ENCODE measurements around the gene HDAC9. TPM values are rescaled to one million over a fixed set of nuclear protein-coding genes. Genes with fewer than 3 reads are reported as not detected.
A peak's percentile ranks its signal among the peaks of the same experiment; 100 is the strongest.

The HDAC9 gene
- total RNA-seq, 4 donors from 2014 or later: 54.8 to 96.2 (median 87.2) TPM

- no peak for DNase-seq
Measured at GRCh38 chr7:18623389-18623788, 127.8 kb downstream of the HDAC9 start.

GRCh38 chr7:18624459-18624858, 128.9 kb downstream of the HDAC9 start:
- TF ChIP-seq POLR2A (IDR thresholded peaks at IDR 0.05): no peak
- no peak for TF ChIP-seq CTCF (IDR thresholded peaks at IDR 0.05)
- H3K27ac ChIP-seq: no peak overlapping the region
- no peak overlapping the region for H3K4me3 ChIP-seq
- DNase-seq: no peak
- no peaks in the 10 kb centered on the region for H3K27me3 ChIP-seq
- H3K36me3 ChIP-seq: no peaks in the 10 kb centered on the region
- intact Hi-C loops (cut with DNase I; ENCODE audit: low total_unique reads): no loop called here
- no peaks in the 10 kb centered on the region for H3K9me3 ChIP-seq
- no peaks in the 10 kb centered on the region for H3K4me1 ChIP-seq

More at GRCh38 chr7:18623389-18623788, 127.8 kb downstream of the HDAC9 start:
- no peak overlapping the region for H3K4me3 ChIP-seq
- H3K4me1 ChIP-seq: no peaks in the 10 kb centered on the region
- H3K27me3 ChIP-seq: no peaks in the 10 kb centered on the region
- H3K27ac ChIP-seq: no peak overlapping the region
- H3K36me3 ChIP-seq: no peaks in the 10 kb centered on the region
- intact Hi-C loops (cut with DNase I; ENCODE audit: low total_unique reads): no loop called here
- TF ChIP-seq CTCF (IDR thresholded peaks at IDR 0.05): no peak
- TF ChIP-seq POLR2A (IDR thresholded peaks at IDR 0.05): no peak
- no peaks in the 10 kb centered on the region for H3K9me3 ChIP-seq

- H3K9me3 ChIP-seq: no peaks in the 10 kb centered on the region
- no peak overlapping the region for H3K27ac ChIP-seq
- no peak overlapping the region for H3K4me3 ChIP-seq
- no peaks in the 10 kb centered on the region for H3K4me1 ChIP-seq
- no peaks in the 10 kb centered on the region for H3K27me3 ChIP-seq
- no peaks in the 10 kb centered on the region for H3K36me3 ChIP-seq
- no peak for TF ChIP-seq CTCF (IDR thresholded peaks at IDR 0.05)
- no peak for TF ChIP-seq POLR2A (IDR thresholded peaks at IDR 0.05)
- DNase-seq: no peak
- intact Hi-C loops (cut with DNase I; ENCODE audit: low total_unique reads): no loop called here
Measured at GRCh38 chr7:18626086-18626485, 130.5 kb downstream of the HDAC9 start.

- Histone ChIP-seq H3K4me3 (no peak overlapping the region), H3K27ac (no peak overlapping the region)
- intact Hi-C loops (cut with DNase I; ENCODE audit: low total_unique reads): no loop called here
Measured at GRCh38 chr7:18626717-18627116, 131.2 kb downstream of the HDAC9 start.

GRCh38 chr7:18637516-18637915, 142.0 kb downstream of the HDAC9 start:
- H3K27me3 ChIP-seq: no peaks in the 10 kb centered on the region
- peaks cover 0 to 4% of the 10 kb centered on the region in 2 donors for H3K4me1 ChIP-seq
- no peak overlapping the region for H3K4me3 ChIP-seq
- TF ChIP-seq CTCF (IDR thresholded peaks at IDR 0.05) (no peak), POLR2A (IDR thresholded peaks at IDR 0.05) (no peak)
- intact Hi-C loops (cut with DNase I; ENCODE audit: low total_unique reads): no loop called here
- H3K36me3 ChIP-seq: no peaks in the 10 kb centered on the region
- no peak for DNase-seq
- H3K9me3 ChIP-seq: no peaks in the 10 kb centered on the region
- H3K27ac ChIP-seq: peak overlapping the region; percentile 74 to 78

More at GRCh38 chr7:18626717-18627116, 131.2 kb downstream of the HDAC9 start:
- no peaks in the 10 kb centered on the region for H3K27me3 ChIP-seq
- H3K9me3 ChIP-seq: no peaks in the 10 kb centered on the region
- H3K36me3 ChIP-seq: no peaks in the 10 kb centered on the region
- TF ChIP-seq POLR2A (IDR thresholded peaks at IDR 0.05) (no peak), CTCF (IDR thresholded peaks at IDR 0.05) (no peak)
- DNase-seq: no peak
- H3K4me1 ChIP-seq: no peaks in the 10 kb centered on the region
